Adrenal gland (tissue), 12 donors: ENCODE results near the gene FRMD3. TPM values are rescaled to one million over a fixed set of nuclear protein-coding genes. Genes with fewer than 3 reads are reported as not detected.

ENCODE experiments used
- DNase-seq, 7 donors: peaks; one replicate each; pipeline ENCODE4 v3.0.0-alpha.2; 2019 to 2020
- H3K27ac ChIP-seq, 5 donors: fragments of 200-600 bp; sonication (generic) in 4 of 5; 1 replicate in 3 of 5; 2 replicates in 2 of 5; pipeline versions ENCODE4 v1.5.1 to v1.8.0; 2016 to 2020; ENCODE audit warnings: mild to moderate bottlenecking in 1 of 5
- H3K27me3 ChIP-seq: fragments of 200-600 bp; 2 replicates; pipeline ENCODE4 v1.8.0; 2021
- H3K36me3 ChIP-seq, 2 donors: fragments of 200-600 bp; replicated peaks in 1 of 2; 1 replicate in 1 of 2; 2 replicates in 1 of 2; pipeline versions ENCODE4 v1.5.1 to v1.8.0; 2018 to 2022
- H3K4me1 ChIP-seq, 2 donors: fragments of 200-600 bp; replicated peaks in 1 of 2; 1 replicate in 1 of 2; 2 replicates in 1 of 2; pipeline versions ENCODE4 v1.5.1 to v1.8.0; 2018 to 2021
- H3K4me3 ChIP-seq, 4 donors: fragments of 200-600 bp; sonication (generic) in 3 of 4; one replicate each; pipeline ENCODE4 v1.5.1; 2016 to 2018
- H3K9me3 ChIP-seq, 3 donors: fragments of 200-600 bp; sonication (generic) in 1 of 3; replicated peaks in 1 of 3; 1 replicate in 2 of 3; 2 replicates in 1 of 3; pipeline versions ENCODE4 v1.5.1 to v1.8.0; 2016 to 2021
- POLR2A ChIP-seq, 2 donors: fragments of 450-650 bp; IDR thresholded peaks; one replicate each; pipeline ENCODE4 v1.6.1; 2017; ENCODE audit warnings: antibody characterized with exemption in 2 of 2, mild to moderate bottlenecking in 2 of 2, moderate library complexity in 1 of 2
- WGBS, 4 donors: extraction: QIAGEN DNeasy Blood & Tissue Kit in 2 of 4; methylation state at CpG; one replicate each; pipeline versions ENCODE4 v1.1.5 to v1.1.7; 2013 to 2017; 5-methylcytosine and 5-hydroxymethylcytosine counted together
- intact Hi-C, 2 donors: fragments of 100-400 bp; cut with DNase I; formaldehyde crosslinking; loops; one replicate each; pipeline versions ENCODE4 v1.14.1 to v1.15.0; 2022 to 2023
- polyA plus RNA-seq, 3 donors: library from polyadenylated mRNA; stranded (reverse); fragments of 200-250 nt in 2 of 3; fragments of 350-450 nt in 1 of 3; fragmentation: Illumina TruSeq in 1 of 3; extraction: RNeasy Lipid Tissue Mini Kit (QIAGEN cat#74804) in 1 of 3; gene quantifications; one replicate each; pipeline ENCODE4 v1.2.3, GENCODE V29; 2013 to 2014
- total RNA-seq, 9 donors: library from RNA; depleted of rRNA in 4 of 9; stranded (reverse); fragments of >200 nt in 4 of 9; fragments of 120-200 nt in 1 of 9; fragmentation: NEBNext Ultra II Directional in 1 of 9; extraction: Animal tissue kit (Norgen Biotek cat#: 25700) in 1 of 9; gene quantifications; one replicate each; pipeline versions ENCODE4 v1.1.0 to v1.2.4, GENCODE V29; 2013 to 2023
- TF ChIP-seq, protein P1 (sequence below), 6 experiments: fragments of 450-650 bp in 4 of 6; fragments of 200-600 bp in 2 of 6; sonication (generic) in 1 of 6; IDR thresholded peaks; 1 replicate in 5 of 6; 2 replicates in 1 of 6; pipeline versions ENCODE4 v1.5.1 to v1.8.0; 2016 to 2021; ENCODE audit warnings: antibody characterized with exemption in 6 of 6, mild to moderate bottlenecking in 2 of 6, moderate library complexity in 1 of 6
- donor health status: healthy with polysubstance abuse.
- donor health status: Bipolar disorder and iron deficiency.
- donor health status: DM: yes; HTN: yes; CAD: no.
- donor health status: DM: no; HTN: no; CAD: no.
- donor health status: DM: no; HTN: no; CAD: no.
- donor health status: DM: yes; HTN: yes; CAD: no.

FRMD3 gene
- total and polyA plus RNA-seq, 12 donors: 1.8 to 32.9 (median 13.6) TPM

DNA sequence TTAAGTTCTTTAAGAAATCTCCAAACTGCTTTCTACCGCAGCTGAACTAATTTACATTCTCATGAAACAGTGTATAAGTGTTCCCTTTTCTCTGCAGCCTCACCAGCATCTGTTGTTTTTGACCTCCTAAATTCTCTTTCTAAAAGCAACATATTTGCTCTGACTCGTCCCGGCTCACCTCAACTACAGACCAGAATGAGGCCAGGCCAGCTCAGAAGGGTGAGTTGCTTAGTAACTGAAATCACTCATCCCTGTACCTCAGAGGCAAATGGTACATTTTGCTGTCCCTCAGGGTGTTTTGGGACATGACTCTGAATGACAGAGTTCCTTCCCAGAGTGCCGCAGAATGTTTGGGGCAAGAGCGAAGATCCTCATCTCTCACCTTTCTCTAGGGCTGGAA is 127.5 kb downstream of the FRMD3 start:
- intact Hi-C loops: no loop called here
- H3K4me1 ChIP-seq: no peaks in the 10 kb centered on the region
- H3K9me3 ChIP-seq: no peaks in the 10 kb centered on the region
- H3K36me3 ChIP-seq: no peaks in the 10 kb centered on the region
- H3K4me3 ChIP-seq: no peak overlapping the region
- H3K27me3 ChIP-seq: no peaks in the 10 kb centered on the region
- TF ChIP-seq, protein P1, sequence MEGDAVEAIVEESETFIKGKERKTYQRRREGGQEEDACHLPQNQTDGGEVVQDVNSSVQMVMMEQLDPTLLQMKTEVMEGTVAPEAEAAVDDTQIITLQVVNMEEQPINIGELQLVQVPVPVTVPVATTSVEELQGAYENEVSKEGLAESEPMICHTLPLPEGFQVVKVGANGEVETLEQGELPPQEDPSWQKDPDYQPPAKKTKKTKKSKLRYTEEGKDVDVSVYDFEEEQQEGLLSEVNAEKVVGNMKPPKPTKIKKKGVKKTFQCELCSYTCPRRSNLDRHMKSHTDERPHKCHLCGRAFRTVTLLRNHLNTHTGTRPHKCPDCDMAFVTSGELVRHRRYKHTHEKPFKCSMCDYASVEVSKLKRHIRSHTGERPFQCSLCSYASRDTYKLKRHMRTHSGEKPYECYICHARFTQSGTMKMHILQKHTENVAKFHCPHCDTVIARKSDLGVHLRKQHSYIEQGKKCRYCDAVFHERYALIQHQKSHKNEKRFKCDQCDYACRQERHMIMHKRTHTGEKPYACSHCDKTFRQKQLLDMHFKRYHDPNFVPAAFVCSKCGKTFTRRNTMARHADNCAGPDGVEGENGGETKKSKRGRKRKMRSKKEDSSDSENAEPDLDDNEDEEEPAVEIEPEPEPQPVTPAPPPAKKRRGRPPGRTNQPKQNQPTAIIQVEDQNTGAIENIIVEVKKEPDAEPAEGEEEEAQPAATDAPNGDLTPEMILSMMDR (IDR thresholded peaks at IDR 0.05): no peak
- no peak for TF ChIP-seq POLR2A (IDR thresholded peaks at IDR 0.05)
- 87 to 96% (median 92%) methylated on average over 5 of the region's 5 CpGs for WGBS, 4 donors
- DNase-seq: no peak
- no peak overlapping the region for H3K27ac ChIP-seq

DNA sequence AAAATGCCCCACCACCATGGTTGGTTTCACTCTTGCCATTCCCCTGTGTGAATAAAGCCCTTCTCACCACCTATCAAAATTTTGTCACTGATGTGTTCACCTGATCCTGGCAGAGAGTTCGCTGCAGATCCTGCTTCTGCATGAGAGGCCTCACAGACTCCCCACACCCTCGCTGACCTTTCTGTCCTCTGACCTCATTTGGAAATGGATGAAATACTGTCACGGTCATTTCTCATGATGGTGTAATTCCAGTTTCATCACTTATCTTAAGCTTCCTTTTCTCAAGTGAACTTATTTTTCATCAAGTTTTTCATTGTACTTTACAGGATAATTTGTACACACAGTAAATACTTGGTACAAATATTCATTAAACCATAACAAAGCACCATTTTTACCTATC is 131.3 kb downstream of the FRMD3 start:
- 61 to 79% (median 71%) methylated on average over 3 of the region's 3 CpGs for WGBS, 4 donors
- H3K4me3 ChIP-seq: no peak overlapping the region
- no peak overlapping the region for H3K27ac ChIP-seq

DNA sequence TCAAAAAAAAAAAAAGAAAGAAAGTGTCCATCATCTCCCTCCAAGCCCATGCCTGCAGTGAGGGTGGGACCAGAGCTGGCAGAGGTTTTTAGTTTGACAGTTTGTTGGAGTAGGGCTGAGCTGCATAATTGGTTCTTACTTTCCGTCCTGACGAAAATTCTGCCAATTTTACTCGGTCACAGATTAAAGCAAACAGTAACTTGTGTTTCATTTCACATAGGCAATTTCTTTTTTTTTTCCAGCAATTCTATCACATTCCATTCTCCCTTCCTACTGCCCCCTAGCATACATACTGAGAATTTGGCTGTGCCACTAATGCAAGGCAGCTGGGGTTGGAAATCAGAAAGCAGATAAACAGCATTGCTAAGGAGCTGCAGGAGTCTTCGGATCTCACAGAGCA is 132.4 kb downstream of the FRMD3 start:
- no peak for TF ChIP-seq POLR2A (IDR thresholded peaks at IDR 0.05)
- TF ChIP-seq, protein P1 (IDR thresholded peaks at IDR 0.05): no peak
- Histone ChIP-seq H3K27ac (no peak overlapping the region), H3K4me3 (no peak overlapping the region), H3K27me3 (no peaks in the 10 kb centered on the region), H3K9me3 (no peaks in the 10 kb centered on the region), H3K36me3 (no peaks in the 10 kb centered on the region), H3K4me1 (no peaks in the 10 kb centered on the region)
- intact Hi-C loops: no loop called here
- 75 to 91% (median 78%) methylated on average over 4 of the region's 4 CpGs for WGBS, 4 donors
- no peak for DNase-seq

More for the DNA sequence above, 131.3 kb downstream of the FRMD3 start:
- intact Hi-C loops: no loop called here
- TF ChIP-seq POLR2A (IDR thresholded peaks at IDR 0.05): no peak
- TF ChIP-seq, protein P1 (IDR thresholded peaks at IDR 0.05): no peak
- Histone ChIP-seq H3K4me1 (no peaks in the 10 kb centered on the region), H3K27me3 (no peaks in the 10 kb centered on the region), H3K36me3 (no peaks in the 10 kb centered on the region), H3K9me3 (no peaks in the 10 kb centered on the region)
- DNase-seq: peak in 2 of 7 donors; percentile 21 to 41

DNA sequence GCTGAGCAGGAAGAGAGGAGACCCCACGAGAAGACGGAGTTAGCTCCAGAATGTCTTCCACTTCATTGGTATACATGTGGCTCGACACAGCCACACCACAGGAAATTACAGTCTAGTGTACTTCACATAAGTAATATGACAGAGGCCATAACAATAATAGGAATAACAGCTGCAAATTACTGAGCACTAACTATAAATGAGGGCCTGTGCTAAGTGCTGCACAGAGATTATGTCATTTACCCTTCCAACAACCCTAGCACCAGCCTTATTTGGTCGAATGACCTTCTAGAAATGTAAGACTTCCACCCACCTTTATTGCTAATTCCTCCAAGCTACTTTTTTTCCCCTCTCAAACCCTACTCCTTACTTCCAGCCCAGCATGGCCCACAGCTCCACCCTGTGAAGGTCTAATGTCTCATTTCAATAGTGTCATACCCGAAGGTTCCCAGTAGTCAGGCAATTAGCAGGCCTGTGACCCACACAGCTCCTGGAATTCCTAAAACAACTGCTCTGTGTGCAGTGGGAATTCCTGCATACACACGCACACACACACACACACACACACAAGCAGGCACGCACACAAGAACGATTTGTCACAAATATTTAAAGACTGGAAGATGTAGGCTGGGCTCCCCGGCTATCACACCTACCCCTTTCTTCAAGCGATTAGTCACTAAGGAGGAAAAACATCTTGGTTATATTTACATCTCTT is 134.5 kb downstream of the FRMD3 start:
- WGBS, 4 donors: 64 to 77% (median 68%) methylated on average over 10 of the region's 10 CpGs
- intact Hi-C loops: no loop called here
- DNase-seq: no peak

More for the DNA sequence above, 134.5 kb downstream of the FRMD3 start:
- Histone ChIP-seq H3K27ac (peak overlapping the region in 1 of 5 donors; percentile 10), H3K27me3 (no peaks in the 10 kb centered on the region), H3K4me1 (no peaks in the 10 kb centered on the region), H3K9me3 (no peaks in the 10 kb centered on the region), H3K36me3 (no peaks in the 10 kb centered on the region), H3K4me3 (no peak overlapping the region)
- TF ChIP-seq POLR2A (IDR thresholded peaks at IDR 0.05): no peak
- TF ChIP-seq, protein P1 (IDR thresholded peaks at IDR 0.05): no peak
